DND-41 (cell line): ENCODE measurements around the gene PCGF2.
A peak's percentile ranks its signal among the peaks of the same experiment; 100 is the strongest.

Source experiments
- ATAC-seq: fragments of 200-7000 bp; cut with Tn5 transposase; 3 replicates; pipeline ENCODE4 v1.9.1; 2021; ENCODE audit warnings: low read depth; ENCODE audit not compliant: insufficient read depth
- DNase-seq: peaks from one replicate; pipeline ENCODE4 v3.0.0-alpha.2; 2020
- H2AFZ ChIP-seq: 2 replicates; pipeline ENCODE4 v1.6.0; 2012; ENCODE audit warnings: low read depth, low read length
- H3K27ac ChIP-seq: 2 replicates; pipeline ENCODE4 v1.5.1; 2012; ENCODE audit warnings: low read length, inconsistent platforms
- H3K27me3 ChIP-seq: fragments of 200-600 bp; sonication (generic); 2 replicates; pipeline ENCODE4 v1.6.0; 2012; ENCODE audit warnings: low read length, mild to moderate bottlenecking, inconsistent platforms; ENCODE audit not compliant: insufficient read depth, poor library complexity
- H3K36me3 ChIP-seq: 2 replicates; pipeline ENCODE4 v1.5.1; 2012; ENCODE audit warnings: low read length, inconsistent platforms; ENCODE audit not compliant: insufficient read depth
- H3K4me1 ChIP-seq: 2 replicates; pipeline ENCODE4 v1.5.1; 2012; ENCODE audit warnings: mild to moderate bottlenecking, low read length; ENCODE audit not compliant: insufficient read depth
- H3K4me2 ChIP-seq: 2 replicates; pipeline ENCODE4 v1.6.0; 2012; ENCODE audit warnings: mild to moderate bottlenecking, moderate library complexity, low read length, inconsistent platforms; ENCODE audit not compliant: insufficient read depth
- H3K4me3 ChIP-seq, 2 experiments: fragments of 200-600 bp in 1 of 2; shearing (Covaris generic) in 1 of 2; 2 replicates each; pipeline ENCODE4 v1.5.1; 2012 to 2016; ENCODE audit warnings: inconsistent platforms in 2 of 2, low read length in 2 of 2, mild to moderate bottlenecking in 2 of 2, low read depth in 1 of 2, moderate library complexity in 1 of 2
- H3K79me2 ChIP-seq: 2 replicates; pipeline ENCODE4 v1.6.0; 2012; ENCODE audit warnings: low read length, inconsistent platforms; ENCODE audit not compliant: insufficient read depth
- H3K9ac ChIP-seq: 2 replicates; pipeline ENCODE4 v1.6.0; 2012; ENCODE audit warnings: low read depth, mild to moderate bottlenecking, inconsistent platforms, low read length, moderate library complexity
- H3K9me3 ChIP-seq: 2 replicates; pipeline ENCODE4 v1.5.1; 2012; ENCODE audit warnings: low read length, moderate library complexity, mild to moderate bottlenecking, inconsistent platforms; ENCODE audit not compliant: insufficient read depth, severe bottlenecking
- H4K20me1 ChIP-seq: 2 replicates; pipeline ENCODE4 v1.6.0; 2012; ENCODE audit warnings: low read length; ENCODE audit not compliant: insufficient read depth
- EZH2 ChIP-seq: IDR thresholded peaks from 3 replicates; pipeline ENCODE4 v1.6.1; 2012; ENCODE audit warnings: borderline replicate concordance, low read depth, mild to moderate bottlenecking, moderate library complexity, low read length, inconsistent platforms; ENCODE audit not compliant: severe bottlenecking
- TF ChIP-seq, protein P1 (sequence below): IDR thresholded peaks from 2 replicates; pipeline ENCODE4 v1.5.1; 2012; ENCODE audit warnings: borderline replicate concordance, low read length, moderate library complexity, mild to moderate bottlenecking; ENCODE audit not compliant: poor library complexity, severe bottlenecking; ENCODE audit errors: extremely low read depth

Gene PCGF2

DNA sequence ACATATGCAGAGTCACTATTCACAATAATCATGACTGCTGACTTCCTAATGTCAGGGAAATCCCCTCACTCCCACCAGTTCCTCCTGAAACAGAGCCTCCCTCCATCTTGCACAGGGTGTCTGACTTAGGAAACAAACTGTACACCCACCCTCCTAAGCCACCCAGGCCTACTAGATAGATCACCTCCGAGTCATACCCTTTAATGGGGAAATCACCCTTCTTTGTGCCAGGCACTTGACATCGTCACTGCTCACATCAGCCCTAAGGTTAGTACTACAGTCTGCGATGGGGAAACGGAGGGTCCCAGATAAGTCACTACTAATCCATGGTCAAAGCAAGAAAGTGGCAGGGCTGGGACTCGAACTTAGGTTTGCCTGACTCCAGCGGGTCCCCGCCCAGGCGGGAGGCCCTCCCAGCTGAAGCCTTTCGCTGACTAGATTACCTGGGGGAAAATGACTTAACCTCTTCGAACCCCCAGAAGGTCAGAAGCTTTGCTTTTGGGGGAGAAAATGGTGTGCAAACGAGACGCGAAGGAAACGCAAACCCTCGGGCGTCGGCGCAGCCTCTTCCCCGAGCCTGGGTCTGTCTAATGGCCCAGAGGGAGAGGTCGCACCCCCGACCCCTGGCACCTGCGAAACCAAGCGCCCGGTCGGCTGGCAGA lies 46.5 kb downstream of the PCGF2 start:
- ATAC-seq, result peak; percentile 39
- peak overlapping the region; percentile 75 for H2AFZ ChIP-seq
- peaks cover under 1% of the 10 kb centered on the region; the same call in 1 of the 2 replicates for H3K36me3 ChIP-seq
- H3K27ac ChIP-seq, result peak overlapping the region; percentile 81
- H3K4me1 ChIP-seq, result peaks cover 39% of the 10 kb centered on the region
- peaks cover 33% of the 10 kb centered on the region for H3K79me2 ChIP-seq
- TF ChIP-seq EZH2, result no peak
- TF ChIP-seq, protein P1, sequence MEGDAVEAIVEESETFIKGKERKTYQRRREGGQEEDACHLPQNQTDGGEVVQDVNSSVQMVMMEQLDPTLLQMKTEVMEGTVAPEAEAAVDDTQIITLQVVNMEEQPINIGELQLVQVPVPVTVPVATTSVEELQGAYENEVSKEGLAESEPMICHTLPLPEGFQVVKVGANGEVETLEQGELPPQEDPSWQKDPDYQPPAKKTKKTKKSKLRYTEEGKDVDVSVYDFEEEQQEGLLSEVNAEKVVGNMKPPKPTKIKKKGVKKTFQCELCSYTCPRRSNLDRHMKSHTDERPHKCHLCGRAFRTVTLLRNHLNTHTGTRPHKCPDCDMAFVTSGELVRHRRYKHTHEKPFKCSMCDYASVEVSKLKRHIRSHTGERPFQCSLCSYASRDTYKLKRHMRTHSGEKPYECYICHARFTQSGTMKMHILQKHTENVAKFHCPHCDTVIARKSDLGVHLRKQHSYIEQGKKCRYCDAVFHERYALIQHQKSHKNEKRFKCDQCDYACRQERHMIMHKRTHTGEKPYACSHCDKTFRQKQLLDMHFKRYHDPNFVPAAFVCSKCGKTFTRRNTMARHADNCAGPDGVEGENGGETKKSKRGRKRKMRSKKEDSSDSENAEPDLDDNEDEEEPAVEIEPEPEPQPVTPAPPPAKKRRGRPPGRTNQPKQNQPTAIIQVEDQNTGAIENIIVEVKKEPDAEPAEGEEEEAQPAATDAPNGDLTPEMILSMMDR, result no peak
- H3K4me2 ChIP-seq, result peak overlapping the region; percentile 87
- H3K4me3 ChIP-seq, result peak overlapping the region; percentile 6 to 94; a peak in 3 of 4 replicates
- peak overlapping the region; percentile 90 for H3K9ac ChIP-seq
- no peaks in the 10 kb centered on the region for H3K27me3 ChIP-seq
- peaks cover 4% of the 10 kb centered on the region for H4K20me1 ChIP-seq
- H3K9me3 ChIP-seq, result no peaks in the 10 kb centered on the region
- DNase-seq, result peak; percentile 35

DNA sequence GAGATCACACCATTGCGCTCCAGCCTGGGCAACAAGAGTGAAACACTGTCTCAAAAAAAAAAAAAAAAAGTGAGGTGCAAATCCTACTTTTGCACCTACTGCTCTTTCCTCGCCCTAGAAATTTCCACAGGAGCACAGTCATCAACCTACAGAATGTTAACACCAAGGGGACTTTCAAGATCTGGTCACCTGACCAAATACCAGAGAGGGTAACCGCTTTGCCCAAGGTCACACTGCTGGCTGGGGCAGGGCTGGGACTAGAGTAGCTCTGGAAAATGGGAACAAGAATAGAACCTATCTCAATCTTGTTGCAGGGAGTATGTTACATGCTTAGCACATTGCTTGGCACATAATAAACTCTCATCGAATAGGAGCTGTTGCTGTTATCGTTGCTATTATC lies 49.4 kb downstream of the PCGF2 start:
- no peak overlapping the region for H3K27ac ChIP-seq
- H2AFZ ChIP-seq, result no peak overlapping the region
- H3K4me3 ChIP-seq, result no peak overlapping the region
- ATAC-seq (no peak), DNase-seq (no peak)
- H3K79me2 ChIP-seq, result peaks cover 7% of the 10 kb centered on the region
- H3K4me1 ChIP-seq, result peaks cover 25% of the 10 kb centered on the region
- no peaks in the 10 kb centered on the region for H3K27me3 ChIP-seq
- H3K9ac ChIP-seq, result no peak overlapping the region
- no peaks in the 10 kb centered on the region for H4K20me1 ChIP-seq
- TF ChIP-seq, protein P1, result no peak
- TF ChIP-seq EZH2, result no peak
- H3K36me3 ChIP-seq, result no peaks in the 10 kb centered on the region
- H3K4me2 ChIP-seq, result no peak overlapping the region
- H3K9me3 ChIP-seq, result no peaks in the 10 kb centered on the region

DNA sequence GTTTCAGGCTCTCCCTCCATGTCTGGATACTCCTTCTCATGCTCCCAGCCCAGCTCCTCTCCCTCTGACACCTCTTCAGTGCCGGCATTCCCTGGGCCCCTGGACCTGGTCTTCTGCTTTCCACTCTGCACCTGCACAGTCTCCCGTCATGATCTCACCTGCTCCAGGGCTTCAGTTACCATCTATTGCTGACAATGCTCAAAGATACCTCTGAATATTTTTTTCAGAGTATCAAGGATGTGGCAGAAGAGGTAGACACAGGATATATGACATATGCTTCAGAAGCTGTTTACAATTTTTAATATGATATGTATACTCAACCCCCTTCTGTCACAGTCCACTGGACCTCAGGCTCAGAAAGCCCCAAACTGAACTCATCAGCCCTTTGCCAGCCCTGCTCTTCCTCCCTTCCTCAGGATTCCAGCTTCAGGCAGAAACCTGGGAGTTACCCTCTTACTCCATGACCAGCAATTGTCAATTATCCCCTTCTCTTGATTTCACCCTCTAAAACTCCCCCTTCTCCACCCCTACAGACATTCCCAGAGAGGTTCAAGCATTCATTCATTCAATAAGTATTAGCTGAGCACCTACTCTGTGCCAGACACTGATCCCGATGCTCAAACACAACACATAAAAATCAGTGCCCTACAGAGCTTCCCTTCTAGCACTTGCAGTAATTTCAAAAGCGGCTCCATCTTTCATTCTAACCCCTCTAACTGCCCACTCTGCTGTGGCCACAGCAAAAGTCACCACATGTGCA lies 50.9 kb downstream of the PCGF2 start:
- H3K79me2 ChIP-seq, result no peaks in the 10 kb centered on the region
- no peak overlapping the region for H2AFZ ChIP-seq
- no peak overlapping the region for H3K27ac ChIP-seq
- DNase-seq, result no peak
- no peak for TF ChIP-seq EZH2
- TF ChIP-seq, protein P1, result no peak
- no peak overlapping the region for H3K4me3 ChIP-seq
- no peaks in the 10 kb centered on the region for H3K36me3 ChIP-seq
- H4K20me1 ChIP-seq, result no peaks in the 10 kb centered on the region
- no peaks in the 10 kb centered on the region for H3K27me3 ChIP-seq
- H3K9me3 ChIP-seq, result no peaks in the 10 kb centered on the region
- H3K4me2 ChIP-seq, result no peak overlapping the region
- H3K4me1 ChIP-seq, result peaks cover 11% of the 10 kb centered on the region
- ATAC-seq, result no peak
- no peak overlapping the region for H3K9ac ChIP-seq
